SU-DHL-6 (cell line): ENCODE results near the gene SLC9A3.
A peak's percentile ranks its signal among the peaks of the same experiment; 100 is the strongest.

Experiments
- H2AFZ ChIP-seq: fragments of 200-600 bp; sonication (generic); 2 replicates; pipeline ENCODE4 v1.6.1; 2014; ENCODE audit warnings: low read depth, mild to moderate bottlenecking, moderate library complexity, mixed read lengths, antibody characterized with exemption, low read length; ENCODE audit not compliant: severe bottlenecking
- H3F3A ChIP-seq: fragments of 200-600 bp; shearing (Covaris generic); 2 replicates; pipeline ENCODE4 v1.6.0; 2016; ENCODE audit warnings: antibody characterized with exemption, mild to moderate bottlenecking; ENCODE audit not compliant: insufficient read depth
- H3K27ac ChIP-seq: fragments of 200-600 bp; sonication (generic); 2 replicates; pipeline ENCODE4 v1.5.1; 2016; ENCODE audit warnings: low read depth, mild to moderate bottlenecking, low read length, moderate library complexity, mixed read lengths
- H3K27me3 ChIP-seq: fragments of 200-600 bp; sonication (generic), shearing (Covaris generic); 2 replicates; pipeline ENCODE4 v1.6.0; 2014; ENCODE audit warnings: mild to moderate bottlenecking, low read length
- H3K36me3 ChIP-seq: fragments of 200-600 bp; sonication (generic); 2 replicates; pipeline ENCODE4 v1.6.1; 2014; ENCODE audit warnings: mild to moderate bottlenecking, low read length, mixed read lengths
- H3K4me2 ChIP-seq: fragments of 300-600, 200-600 bp; shearing (Covaris generic), sonication (generic); 2 replicates; pipeline ENCODE4 v1.6.0; 2014; ENCODE audit warnings: low read length, low read depth, mild to moderate bottlenecking; ENCODE audit not compliant: poor library complexity, severe bottlenecking
- H3K4me3 ChIP-seq: fragments of 200-600 bp; sonication (generic); 2 replicates; pipeline ENCODE4 v1.5.1; 2014; ENCODE audit warnings: antibody characterized with exemption, low read length, mild to moderate bottlenecking, mixed read lengths; ENCODE audit not compliant: insufficient read depth, poor library complexity, severe bottlenecking
- H3K79me2 ChIP-seq: fragments of 200-600 bp; sonication (generic); 2 replicates; pipeline ENCODE4 v1.6.1; 2014; ENCODE audit warnings: mild to moderate bottlenecking, low read length, moderate library complexity; ENCODE audit not compliant: insufficient read depth
- H3K9ac ChIP-seq: fragments of 200-600 bp; sonication (generic); 2 replicates; pipeline ENCODE4 v1.7.0; 2014; ENCODE audit warnings: mild to moderate bottlenecking, low read length
- H3K9me2 ChIP-seq: fragments of 200-600 bp; sonication (generic); replicated peaks from 2 replicates; pipeline ENCODE4 v1.6.1; 2014; ENCODE audit warnings: low read length; ENCODE audit not compliant: insufficient read depth
- H3K9me3 ChIP-seq: fragments of 200-600 bp; sonication (generic); 2 replicates; pipeline ENCODE4 v1.6.1; 2014; ENCODE audit warnings: low read length, mixed read lengths; ENCODE audit not compliant: insufficient read depth
- H4K20me1 ChIP-seq: fragments of 200-600 bp; sonication (generic); 2 replicates; pipeline ENCODE4 v1.6.1; 2014; ENCODE audit warnings: low read depth, mild to moderate bottlenecking, antibody characterized with exemption, low read length, moderate library complexity, mixed read lengths
- EZH2phosphoT487 ChIP-seq: fragments of 200-600 bp; sonication (generic), shearing (Covaris generic); conservative IDR thresholded peaks from 2 replicates; pipeline ENCODE4 v1.6.1; 2018; ENCODE audit warnings: mild to moderate bottlenecking, antibody characterized with exemption, low read length, moderate library complexity, mixed read lengths
- TF ChIP-seq, protein P1 (sequence below): fragments of 200-600 bp; sonication (generic); IDR thresholded peaks from one replicate; pipeline ENCODE4 v1.5.1; 2017; ENCODE audit warnings: antibody characterized with exemption, mild to moderate bottlenecking, low read length, moderate library complexity; ENCODE audit not compliant: insufficient read depth, poor library complexity, severe bottlenecking

Gene SLC9A3

DNA sequence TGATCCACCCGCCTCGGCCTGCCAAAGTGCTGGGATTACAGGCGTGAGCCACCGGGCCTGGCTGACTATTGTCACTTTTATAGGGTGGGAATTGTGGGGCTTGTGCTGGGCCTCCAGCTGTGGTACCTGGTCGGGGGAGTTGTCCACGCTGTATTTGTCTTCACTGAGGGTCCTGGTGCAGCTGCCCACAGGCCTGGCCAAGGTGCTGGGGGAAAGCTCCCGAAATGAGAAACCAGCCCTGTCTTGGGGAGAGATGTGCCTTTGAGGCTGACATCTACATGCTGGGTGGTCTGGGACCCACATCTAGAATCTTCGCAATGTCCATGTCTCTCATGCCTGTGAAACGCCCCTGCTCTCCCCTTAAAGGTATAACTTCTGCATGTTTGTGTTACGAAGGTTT is 78.7 kb downstream of the SLC9A3 start:
- Histone ChIP-seq H3K9me3 (no peaks in the 10 kb centered on the region), H3K36me3 (peaks cover 9% of the 10 kb centered on the region; the same call in 1 of the 2 replicates), H3K9me2 (no peaks in the 10 kb centered on the region), H3F3A (no peaks in the 10 kb centered on the region), H3K4me2 (no peak overlapping the region), H3K27me3 (no peaks in the 10 kb centered on the region), H3K4me3 (no peak overlapping the region), H2AFZ (no peak overlapping the region), H3K79me2 (peaks cover 12% of the 10 kb centered on the region), H3K27ac (no peak overlapping the region), H3K9ac (no peak overlapping the region), H4K20me1 (no peaks in the 10 kb centered on the region)
- TF ChIP-seq, protein P1, sequence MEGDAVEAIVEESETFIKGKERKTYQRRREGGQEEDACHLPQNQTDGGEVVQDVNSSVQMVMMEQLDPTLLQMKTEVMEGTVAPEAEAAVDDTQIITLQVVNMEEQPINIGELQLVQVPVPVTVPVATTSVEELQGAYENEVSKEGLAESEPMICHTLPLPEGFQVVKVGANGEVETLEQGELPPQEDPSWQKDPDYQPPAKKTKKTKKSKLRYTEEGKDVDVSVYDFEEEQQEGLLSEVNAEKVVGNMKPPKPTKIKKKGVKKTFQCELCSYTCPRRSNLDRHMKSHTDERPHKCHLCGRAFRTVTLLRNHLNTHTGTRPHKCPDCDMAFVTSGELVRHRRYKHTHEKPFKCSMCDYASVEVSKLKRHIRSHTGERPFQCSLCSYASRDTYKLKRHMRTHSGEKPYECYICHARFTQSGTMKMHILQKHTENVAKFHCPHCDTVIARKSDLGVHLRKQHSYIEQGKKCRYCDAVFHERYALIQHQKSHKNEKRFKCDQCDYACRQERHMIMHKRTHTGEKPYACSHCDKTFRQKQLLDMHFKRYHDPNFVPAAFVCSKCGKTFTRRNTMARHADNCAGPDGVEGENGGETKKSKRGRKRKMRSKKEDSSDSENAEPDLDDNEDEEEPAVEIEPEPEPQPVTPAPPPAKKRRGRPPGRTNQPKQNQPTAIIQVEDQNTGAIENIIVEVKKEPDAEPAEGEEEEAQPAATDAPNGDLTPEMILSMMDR: no peak
- no peak for TF ChIP-seq EZH2phosphoT487

GRCh38 chr5:444226-444625 is 80.0 kb downstream of the SLC9A3 start:
- TF ChIP-seq, protein P1: no peak
- no peak for TF ChIP-seq EZH2phosphoT487
- Histone ChIP-seq H3K9ac (no peak overlapping the region), H4K20me1 (no peaks in the 10 kb centered on the region), H3K27ac (no peak overlapping the region), H3F3A (no peaks in the 10 kb centered on the region), H3K9me2 (no peaks in the 10 kb centered on the region), H3K36me3 (no peaks in the 10 kb centered on the region), H3K4me2 (peak overlapping the region; percentile 59), H3K27me3 (no peaks in the 10 kb centered on the region), H3K9me3 (no peaks in the 10 kb centered on the region), H3K4me3 (no peak overlapping the region), H3K79me2 (peaks cover 12% of the 10 kb centered on the region), H2AFZ (no peak overlapping the region)

DNA sequence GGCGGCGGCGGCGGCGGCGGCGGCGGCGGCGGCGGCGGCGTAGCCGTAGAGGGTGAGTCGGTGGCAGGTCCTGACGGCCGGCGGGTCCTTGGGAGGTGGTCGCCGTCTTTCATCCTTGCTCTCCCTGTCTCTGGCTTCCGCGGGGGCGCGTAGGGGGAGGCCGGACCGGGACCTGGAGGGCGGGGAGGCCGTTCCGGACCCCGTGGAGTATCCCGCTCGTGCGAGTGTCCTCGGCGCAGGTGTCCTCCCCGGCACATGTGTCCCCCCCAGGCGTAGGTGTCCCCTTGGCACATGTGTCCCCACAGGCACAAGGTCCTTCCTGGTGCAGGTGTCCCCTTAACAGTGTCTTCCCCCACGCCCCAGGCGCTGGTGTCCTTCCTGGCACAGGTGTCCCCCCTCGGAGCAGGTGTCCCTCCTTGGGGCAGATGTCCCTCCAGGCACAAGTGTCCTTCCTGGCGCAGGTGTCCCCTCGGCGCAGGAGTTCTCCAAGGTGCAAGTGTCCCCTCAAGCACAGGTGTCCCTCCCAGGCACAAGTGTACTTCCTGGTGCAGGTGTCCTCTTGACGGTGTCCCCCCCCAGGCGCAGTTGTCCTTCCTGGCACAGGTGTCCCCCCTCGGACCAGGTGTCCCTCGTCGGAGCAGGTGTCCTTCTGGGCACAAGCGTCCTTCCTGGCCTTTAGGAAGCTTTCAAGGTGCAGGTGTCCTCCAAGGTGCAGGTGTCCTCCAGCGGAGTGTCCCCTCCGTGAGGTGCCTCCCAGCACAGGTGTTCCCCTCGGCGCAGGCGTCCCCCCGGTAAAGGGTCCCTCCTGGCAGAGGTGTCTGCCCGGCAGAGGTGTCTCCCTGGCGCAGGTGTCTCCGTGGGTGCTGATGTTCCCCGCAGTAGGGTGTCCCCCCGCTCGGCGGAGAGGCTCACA is 80.8 kb downstream of the SLC9A3 start:
- Histone ChIP-seq H3K4me3 (peak overlapping the region; percentile 92), H3K9me2 (no peaks in the 10 kb centered on the region), H3F3A (no peaks in the 10 kb centered on the region), H3K9ac (peak overlapping the region; percentile 95), H3K27me3 (no peaks in the 10 kb centered on the region), H2AFZ (no peak overlapping the region), H3K79me2 (peaks cover 12% of the 10 kb centered on the region), H3K36me3 (no peaks in the 10 kb centered on the region), H3K9me3 (no peaks in the 10 kb centered on the region), H3K4me2 (peak overlapping the region; percentile 59), H4K20me1 (no peaks in the 10 kb centered on the region), H3K27ac (peak overlapping the region; percentile 36)
- no peak for TF ChIP-seq EZH2phosphoT487
- TF ChIP-seq, protein P1: no peak
